GM19395 (cell line): ENCODE measurements around the gene C9orf57.
"Not testable (repeated sequence)": the region's sequence is repeated elsewhere in the genome, so short reads cannot be mapped to it uniquely, and the experiment has no call there.

Experiments
- ATAC-seq: cut with Tn5 transposase; IDR thresholded peaks from one replicate; pipeline ENCODE4 v1.9.1; 2021; ENCODE audit warnings: mild to moderate bottlenecking, moderate library complexity; ENCODE audit not compliant: unreplicated experiment

C9orf57 gene

DNA sequence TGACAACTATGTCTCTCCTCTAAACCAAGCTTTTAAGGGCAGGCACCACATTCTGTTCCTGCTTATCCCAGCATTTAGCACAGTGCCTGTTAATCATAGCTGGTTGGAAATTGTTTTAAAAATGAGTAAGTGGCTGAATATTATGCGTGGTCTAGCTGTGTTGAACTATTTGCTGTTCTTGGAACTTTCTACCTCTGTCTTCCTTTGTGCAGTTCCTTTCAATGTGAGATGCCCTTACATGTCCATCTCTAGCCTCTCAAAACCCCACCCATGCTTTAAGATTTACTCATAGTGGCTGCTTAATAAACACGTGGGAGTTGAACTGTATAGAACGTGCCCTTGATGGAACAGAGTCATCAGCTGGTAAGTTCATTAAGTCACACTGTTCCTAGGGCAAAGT, 34.5 kb downstream of the C9orf57 start:
- no peak for ATAC-seq

DNA sequence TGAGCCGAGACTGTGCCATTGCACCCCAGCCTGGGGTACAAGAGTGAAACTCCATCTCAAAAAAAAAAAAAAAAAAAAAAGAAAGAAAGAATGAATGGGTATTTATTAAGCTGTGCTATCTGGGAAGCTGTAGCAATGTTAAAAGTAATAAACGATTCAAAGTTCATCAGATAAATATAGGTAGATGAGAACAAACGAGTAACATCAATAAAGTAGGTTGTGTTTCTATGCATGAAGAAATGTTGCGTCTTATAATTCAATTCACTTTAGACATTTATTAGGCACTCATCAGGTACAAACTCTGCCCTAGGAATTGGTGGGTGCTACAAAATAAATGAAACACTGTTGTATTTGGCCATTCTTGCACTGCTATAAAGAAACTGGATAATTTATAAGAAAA, 36.8 kb downstream of the C9orf57 start:
- ATAC-seq = no peak

DNA sequence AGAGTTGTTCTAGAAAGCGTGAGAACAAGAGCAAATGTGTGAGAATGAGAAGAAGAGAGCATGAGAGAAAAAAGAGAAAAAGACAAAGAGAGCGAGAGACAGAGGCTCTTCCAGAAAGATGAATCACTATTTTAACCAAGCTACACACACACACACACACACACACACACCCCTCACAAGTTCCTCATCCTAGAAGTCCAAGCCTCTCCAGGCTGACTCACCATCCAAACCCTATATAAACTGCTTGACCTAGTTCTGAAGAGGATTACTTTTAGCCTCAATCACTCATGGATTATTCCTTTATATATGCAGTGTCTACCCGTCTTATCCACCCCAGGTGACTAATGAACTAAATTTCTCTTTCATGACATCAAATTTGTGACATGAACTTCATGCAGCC, 37.6 kb downstream of the C9orf57 start:
- no peak for ATAC-seq

DNA sequence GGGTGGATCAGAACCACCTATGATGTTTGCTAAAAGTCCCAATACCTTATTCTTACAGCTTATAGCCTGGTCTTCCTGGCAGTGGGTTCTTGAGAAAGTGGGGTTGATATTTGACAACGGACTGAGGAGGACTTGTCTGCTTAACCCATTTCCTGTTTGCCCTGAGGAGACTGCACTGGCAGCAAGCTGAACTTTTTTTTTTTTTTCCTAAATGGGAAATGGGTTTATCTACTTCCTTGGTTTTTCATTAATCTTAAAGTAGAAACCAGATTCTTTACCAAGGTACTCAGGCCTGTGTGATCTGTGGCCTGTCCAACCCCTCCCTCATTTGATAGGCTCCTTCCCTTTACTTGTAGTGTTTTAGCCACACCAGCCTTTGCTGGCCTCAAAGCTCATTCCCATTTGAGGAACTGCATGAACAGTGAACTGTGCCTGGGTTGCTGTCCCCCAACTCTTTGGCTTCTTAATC, 47.1 kb downstream of the C9orf57 start:
- no peak for ATAC-seq

DNA sequence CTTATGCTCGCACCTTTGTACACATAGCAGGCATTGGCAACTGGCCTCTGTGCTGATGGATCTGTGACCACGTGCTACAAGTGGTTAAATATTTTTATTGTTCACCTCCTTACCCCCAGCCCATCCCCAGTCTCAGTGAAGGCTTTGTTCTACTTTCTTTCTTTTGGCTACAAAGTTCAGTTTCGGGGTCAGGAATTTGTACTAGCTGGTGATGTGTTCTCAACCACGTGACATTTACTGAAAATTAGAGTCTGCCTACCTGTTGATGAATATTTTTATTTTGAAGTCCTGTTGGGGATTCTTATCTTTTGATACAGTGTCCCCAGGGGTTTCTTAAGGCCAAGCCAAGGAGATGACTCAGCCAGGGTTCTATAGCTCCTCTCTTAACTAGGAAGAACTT, 47.8 kb downstream of the C9orf57 start:
- no peak for ATAC-seq

DNA sequence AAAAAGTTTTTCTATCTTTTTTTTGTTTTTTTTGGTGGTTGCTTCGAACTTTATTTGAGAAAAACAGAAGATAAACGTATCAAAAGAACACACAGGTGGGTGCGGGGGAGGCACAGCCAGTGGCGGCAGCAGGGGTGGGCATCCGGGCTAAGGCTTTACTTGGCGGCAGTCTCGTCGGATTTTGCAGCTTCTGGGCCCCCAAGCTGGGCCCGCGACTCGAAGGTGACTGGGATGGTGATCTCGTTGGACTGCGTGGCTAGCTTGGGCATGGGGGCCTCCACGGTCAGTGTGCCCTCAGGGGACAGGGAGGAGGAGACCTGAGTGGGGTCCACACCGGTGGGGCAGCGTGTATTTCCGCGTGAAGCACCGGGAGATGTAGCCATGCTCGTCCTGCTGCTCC, 52.7 kb downstream of the C9orf57 start:
- ATAC-seq = not testable (repeated sequence)

DNA sequence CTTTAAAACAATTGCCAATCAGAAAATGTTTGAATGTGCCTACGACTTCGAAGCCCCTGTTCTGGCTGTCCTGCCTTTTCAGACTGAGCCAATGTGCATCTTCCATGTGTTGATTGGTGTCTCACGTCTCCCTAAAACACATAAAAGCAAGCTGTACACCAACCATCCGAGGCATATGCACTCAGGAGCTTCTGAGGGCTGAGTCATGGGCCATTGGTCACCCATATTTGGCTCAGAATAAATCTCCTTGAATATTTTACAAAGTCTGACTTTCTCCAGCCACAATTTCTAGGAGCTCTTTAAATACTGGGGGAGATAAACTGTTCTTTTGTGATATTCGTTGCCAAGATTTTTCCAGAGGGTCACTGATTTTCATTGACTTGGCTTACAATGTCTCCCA, 53.9 kb downstream of the C9orf57 start:
- no peak for ATAC-seq

DNA sequence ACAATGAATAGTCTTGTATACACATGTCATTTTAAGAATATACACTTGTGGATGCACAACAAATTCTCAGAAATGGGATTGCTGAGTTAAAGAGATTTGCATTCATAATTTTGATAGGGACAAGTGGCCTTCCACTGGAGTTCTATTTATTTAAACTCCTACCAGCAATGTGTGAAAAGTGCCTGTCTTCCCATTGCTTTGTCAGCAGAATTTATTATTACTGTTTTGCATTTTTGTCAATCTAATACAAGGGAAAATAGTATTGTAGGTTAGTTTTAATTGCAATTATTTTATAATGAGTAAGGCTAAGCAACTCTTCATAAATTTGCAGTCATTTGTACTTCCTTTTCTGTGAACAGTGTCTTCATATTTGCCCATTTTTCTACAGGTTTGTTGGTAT, 55.0 kb downstream of the C9orf57 start:
- no peak for ATAC-seq
